NCI-H2107 treated with DMSO at 0.1 percent for 48 hours (cell line): ENCODE data around the gene WDR45B.
A peak's percentile ranks its signal among the peaks of the same experiment; 100 is the strongest.

Experiments
- DNase-seq: peaks from one replicate; lab custom pipeline; 2025; ENCODE audit not compliant: unreplicated experiment; lab: John Stamatoyannopoulos, UW

Gene WDR45B

GRCh38 chr17:82631544-82631943 is 16.7 kb downstream of the WDR45B start:
- no peak for DNase-seq

- no peak for DNase-seq
Observed at GRCh38 chr17:82630212-82630611, 18.0 kb downstream of the WDR45B start.

GRCh38 chr17:82629748-82630147 is 18.5 kb downstream of the WDR45B start:
- DNase-seq = no peak

GRCh38 chr17:82627405-82627804 is 20.8 kb downstream of the WDR45B start:
- DNase-seq = no peak

GRCh38 chr17:82623707-82624106 is 24.5 kb downstream of the WDR45B start:
- DNase-seq = no peak

GRCh38 chr17:82619641-82620040 is 28.6 kb downstream of the WDR45B start:
- DNase-seq = no peak

- DNase-seq = no peak
Observed at GRCh38 chr17:82619211-82619610, 29.0 kb downstream of the WDR45B start.

GRCh38 chr17:82616021-82616711 is 32.1 kb downstream of the WDR45B start:
- no peak for DNase-seq

- no peak for DNase-seq
Observed at GRCh38 chr17:82615084-82616020, 32.9 kb downstream of the WDR45B start.

- DNase-seq = no peak
Observed at GRCh38 chr17:82614095-82614631, 34.1 kb downstream of the WDR45B start.

- no peak for DNase-seq
Observed at GRCh38 chr17:82613283-82614094, 34.8 kb downstream of the WDR45B start.

- DNase-seq = peak; percentile 25
Observed at GRCh38 chr17:82611140-82612058, 36.8 kb downstream of the WDR45B start.

GRCh38 chr17:82609655-82610054 is 38.6 kb downstream of the WDR45B start:
- DNase-seq = no peak

- no peak for DNase-seq
Observed at GRCh38 chr17:82608816-82609215, 39.4 kb downstream of the WDR45B start.

GRCh38 chr17:82605939-82606600 is 42.2 kb downstream of the WDR45B start:
- no peak for DNase-seq

- DNase-seq = no peak
Observed at GRCh38 chr17:82604532-82604931, 43.7 kb downstream of the WDR45B start.

- no peak for DNase-seq
Observed at GRCh38 chr17:82603981-82604448, 44.2 kb downstream of the WDR45B start.

GRCh38 chr17:82602986-82603710 is 45.1 kb downstream of the WDR45B start:
- no peak for DNase-seq

GRCh38 chr17:82602487-82602886 is 45.8 kb downstream of the WDR45B start:
- no peak for DNase-seq
